GM18519 (cell line): ENCODE measurements around the gene CAPZB.
"Not testable (repeated sequence)": the region's sequence is repeated elsewhere in the genome, so short reads cannot be mapped to it uniquely, and the experiment has no call there.

Experiments used
- ATAC-seq: cut with Tn5 transposase; IDR thresholded peaks from one replicate; pipeline ENCODE4 v1.9.1; 2021; ENCODE audit warnings: mild to moderate bottlenecking, moderate library complexity; ENCODE audit not compliant: unreplicated experiment, low FRiP score

CAPZB gene

DNA sequence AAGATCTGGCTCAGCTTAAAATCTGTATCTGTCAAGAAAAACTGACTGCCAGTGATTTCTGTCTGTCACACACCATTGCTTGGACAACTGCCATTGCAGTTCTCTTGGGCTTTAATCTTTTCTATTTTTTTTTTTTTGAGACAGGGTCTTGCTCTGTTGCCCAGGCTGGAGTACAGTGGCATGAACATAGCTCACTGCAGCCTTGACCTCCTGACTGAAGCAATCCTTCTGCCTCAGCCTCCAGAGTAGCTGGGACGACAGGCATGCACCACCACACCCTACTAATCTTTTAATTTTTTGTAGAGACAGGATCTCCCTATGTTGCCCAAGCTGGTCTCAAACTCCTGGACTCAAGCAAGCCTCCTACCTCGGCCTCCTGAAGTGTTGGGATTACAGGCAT lies 14.5 kb upstream of the CAPZB start:
- not testable (repeated sequence) for ATAC-seq

DNA sequence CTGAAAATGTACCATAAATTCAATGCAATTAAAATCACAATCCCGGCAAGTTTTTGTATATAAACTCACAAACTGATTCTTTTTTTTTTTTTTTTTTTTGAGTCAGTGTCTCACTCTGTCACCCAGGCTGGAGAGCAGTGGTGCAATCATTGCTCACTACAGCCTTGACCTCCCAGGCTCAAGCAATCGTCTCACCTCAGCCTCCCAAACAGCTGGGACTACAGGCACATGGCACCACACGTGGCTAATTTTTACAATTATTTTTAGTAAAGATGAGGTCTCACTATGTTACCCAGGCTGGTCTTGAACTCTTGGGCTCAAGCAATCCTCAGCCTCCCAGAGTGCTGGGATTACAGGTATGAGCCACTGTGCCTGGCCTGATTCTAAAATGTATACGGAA lies 12.1 kb upstream of the CAPZB start:
- ATAC-seq: not testable (repeated sequence)

DNA sequence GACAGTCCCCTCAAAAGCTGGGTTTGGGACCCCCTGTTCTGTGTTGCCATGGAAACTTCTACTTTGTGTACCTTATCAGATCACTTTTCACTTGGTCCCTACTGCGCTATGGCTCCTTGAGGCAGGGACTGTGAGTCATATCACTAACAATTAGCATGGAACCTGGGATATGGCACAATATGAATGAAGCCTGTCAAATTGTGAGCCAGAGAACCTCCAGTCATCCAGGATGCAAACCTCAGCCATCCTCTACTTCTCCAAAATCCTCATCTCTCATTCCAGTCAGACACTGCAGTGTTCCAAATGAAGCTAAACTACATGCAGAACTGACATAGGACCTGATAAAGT lies 11.2 kb upstream of the CAPZB start:
- no peak for ATAC-seq

DNA sequence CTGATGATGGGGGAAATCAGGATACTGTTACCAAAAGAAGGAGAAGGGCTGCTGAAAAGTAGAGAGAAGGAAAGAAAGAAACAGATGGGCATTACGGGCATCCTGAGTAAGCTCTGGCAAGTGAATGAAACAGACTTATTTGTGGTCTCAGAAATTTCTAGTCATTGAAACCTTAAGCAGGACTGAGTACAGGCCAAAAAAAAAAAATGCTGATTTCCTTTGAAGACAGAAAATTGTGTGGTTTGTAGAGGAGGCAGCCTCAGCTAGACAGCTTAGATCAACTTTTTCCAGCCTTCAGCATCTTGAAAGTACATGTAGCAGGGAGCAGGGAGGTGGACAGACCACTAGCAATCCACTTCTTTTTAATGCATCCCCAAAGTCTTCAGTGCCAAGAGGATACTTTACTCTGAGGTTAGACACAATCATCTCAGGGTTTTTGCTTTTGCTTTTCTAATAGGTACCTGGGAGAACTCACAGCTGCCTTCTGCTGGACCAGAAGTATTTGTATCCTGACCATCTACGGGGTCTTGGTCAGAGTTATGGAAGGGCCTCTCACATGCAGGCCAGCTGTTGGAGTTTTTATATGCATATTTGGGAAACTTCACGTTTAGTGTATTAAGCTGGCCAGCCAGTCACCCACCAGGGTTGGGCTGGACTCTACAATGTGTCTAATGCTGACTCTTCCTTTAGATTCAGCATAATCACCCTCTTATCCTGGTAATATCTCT lies 10.6 kb upstream of the CAPZB start:
- no peak for ATAC-seq

DNA sequence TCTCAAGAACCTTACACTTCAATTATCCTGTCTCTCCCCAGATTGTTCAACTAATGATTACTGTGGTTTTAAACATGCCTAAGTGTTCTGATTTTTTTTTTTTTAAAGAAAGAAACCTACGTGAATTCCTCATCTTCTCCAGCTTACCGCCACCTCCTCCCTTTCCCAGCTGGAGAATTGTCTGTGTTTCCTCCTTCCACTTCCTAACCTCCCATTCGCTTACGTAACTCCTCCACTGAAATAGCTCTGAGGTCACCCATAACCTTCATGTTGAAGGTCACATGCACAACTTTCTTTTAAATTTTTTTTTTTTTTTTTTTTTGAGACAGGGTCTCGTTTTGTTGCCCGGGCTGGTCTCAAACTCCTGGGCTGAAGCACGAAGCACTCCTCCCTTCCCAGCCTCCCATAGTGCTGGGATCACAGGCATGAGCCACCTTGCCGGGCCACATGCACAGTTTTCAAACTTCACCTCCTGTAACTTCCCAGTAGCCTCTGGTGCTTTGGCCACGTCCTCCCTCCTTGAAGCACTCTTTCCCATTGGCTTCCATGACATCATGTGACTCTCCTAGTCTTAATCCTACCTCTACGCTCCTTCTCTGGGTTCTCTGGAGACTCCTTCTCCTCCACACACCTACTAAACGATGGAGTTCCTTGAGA lies 9.8 kb upstream of the CAPZB start:
- ATAC-seq: no peak

DNA sequence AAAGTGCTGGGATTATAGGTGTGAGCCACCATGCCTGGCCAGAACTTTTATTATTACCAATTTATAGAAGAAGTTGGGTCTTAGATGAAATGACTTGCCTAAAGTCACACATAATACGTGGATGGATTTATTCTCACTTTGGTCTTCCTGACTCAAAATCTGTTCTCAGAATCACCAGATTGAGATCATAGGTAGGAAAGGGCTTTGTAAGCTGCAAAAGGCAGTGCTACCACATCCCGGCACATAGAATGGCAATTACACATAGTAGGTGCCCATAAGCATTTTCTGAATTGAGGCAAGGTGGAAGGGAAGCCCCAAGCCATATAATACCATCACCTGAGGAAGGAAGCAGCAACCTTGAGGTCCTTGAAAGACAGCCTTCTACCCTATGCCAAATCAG lies 8.2 kb upstream of the CAPZB start:
- ATAC-seq: no peak

DNA sequence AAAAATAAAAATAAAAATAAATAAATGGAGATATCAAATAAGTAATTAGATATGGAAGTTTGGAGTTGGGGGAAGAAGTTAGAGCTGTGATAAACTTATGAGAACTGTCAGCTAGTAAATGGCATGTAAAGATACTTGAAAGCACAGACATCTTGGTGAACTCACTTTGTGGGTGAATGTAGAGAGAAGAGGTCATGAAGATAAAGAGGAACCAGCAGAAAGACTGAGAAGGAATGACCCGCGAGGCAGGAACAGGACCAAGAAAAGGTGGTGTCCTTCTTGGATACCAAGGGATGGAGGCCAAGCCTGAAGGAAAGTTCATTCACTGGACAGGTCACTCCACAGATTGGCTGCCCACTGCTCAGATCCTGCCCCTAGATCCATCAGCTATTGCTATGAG lies 4.7 kb upstream of the CAPZB start:
- no peak for ATAC-seq

DNA sequence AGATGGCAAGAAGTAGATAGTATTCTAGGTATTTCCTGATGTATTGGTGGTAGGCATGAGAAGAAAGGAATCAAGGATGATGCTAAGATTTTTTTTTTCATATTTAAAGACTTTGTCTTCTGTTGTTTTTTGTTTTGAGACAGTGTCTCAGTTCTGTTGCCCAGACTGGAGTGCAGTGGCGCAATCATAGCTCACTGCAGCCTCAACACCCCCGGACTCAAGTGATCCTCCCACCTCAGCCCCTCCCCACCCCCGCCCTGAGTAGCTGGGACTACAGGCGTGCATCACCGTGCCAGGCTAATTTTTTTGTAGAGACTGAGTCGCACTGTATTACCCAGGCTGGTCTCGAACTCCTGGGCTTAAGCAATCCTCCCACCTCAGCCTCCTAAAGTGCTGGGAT lies 2.8 kb upstream of the CAPZB start:
- ATAC-seq: no peak

DNA sequence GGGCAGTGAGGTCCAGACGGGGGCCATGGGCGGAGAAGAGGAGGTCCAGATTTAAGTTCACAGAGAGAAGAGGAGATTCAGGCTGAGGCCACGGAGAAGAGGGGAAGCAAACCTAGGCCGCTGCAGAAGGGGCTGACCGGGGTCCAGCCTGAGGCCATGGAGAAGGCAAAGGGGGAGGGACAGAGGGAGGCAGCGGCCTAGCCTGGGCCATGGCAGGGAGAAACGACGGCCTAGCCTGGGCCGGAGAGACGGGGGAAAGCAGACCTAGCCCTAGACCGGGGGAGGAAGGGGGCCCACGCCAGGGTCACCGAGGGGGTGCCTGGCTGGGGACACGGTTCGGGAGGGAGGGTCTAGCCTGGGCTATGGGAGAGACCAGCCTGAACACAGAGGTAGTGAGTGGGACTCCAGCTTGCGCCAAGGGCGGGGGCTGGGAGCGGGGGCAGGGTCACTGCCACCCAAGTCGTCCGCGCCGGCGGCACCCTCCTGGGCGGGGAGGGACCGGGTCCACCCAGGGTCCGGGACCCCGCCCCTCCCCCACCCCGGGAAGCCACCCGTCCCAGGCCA lies 459 bp downstream of the CAPZB start:
- peak; percentile 3 for ATAC-seq

DNA sequence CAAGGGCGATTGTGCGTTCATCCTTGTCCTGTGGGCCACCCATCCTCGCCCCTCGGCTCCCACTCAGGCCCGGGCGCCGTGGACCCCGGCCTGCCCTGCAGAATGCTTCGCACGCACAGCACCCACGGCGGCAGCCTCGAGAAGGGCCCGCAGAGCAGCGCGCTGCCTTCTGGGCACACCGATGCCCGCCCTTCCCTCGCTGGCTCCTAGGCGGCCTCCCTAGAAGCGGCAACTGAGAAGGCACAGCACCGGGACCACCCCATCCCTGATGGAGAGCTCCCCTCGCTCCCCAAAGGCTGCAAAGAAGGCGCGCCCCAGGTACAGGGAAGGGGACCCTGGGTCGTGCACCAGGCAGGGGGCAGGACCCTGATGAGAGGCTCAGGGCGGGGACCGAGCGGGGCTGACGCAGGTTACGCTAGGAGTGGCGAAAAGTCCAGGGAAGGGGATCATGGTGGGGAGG lies 971 bp downstream of the CAPZB start:
- ATAC-seq: no peak

DNA sequence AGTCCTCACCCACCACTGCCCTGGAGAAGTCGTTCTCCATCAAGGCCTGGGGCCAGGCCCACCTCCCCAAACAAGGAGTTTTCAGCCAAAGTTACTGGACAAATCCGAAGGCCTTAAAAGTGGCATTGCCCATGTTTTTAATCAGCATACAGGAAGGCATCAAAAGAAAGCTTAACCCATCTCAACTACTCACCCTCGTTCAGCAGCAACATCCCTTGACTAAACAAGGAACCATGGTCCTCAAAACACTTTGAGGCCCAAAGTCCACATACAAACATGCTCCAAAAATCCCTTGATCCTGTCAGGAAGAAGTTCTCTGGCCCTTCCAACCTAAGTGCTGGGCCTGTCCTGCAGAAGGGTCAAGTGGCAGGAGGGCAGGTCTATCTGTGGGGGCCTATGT lies 1.6 kb downstream of the CAPZB start:
- ATAC-seq: no peak

DNA sequence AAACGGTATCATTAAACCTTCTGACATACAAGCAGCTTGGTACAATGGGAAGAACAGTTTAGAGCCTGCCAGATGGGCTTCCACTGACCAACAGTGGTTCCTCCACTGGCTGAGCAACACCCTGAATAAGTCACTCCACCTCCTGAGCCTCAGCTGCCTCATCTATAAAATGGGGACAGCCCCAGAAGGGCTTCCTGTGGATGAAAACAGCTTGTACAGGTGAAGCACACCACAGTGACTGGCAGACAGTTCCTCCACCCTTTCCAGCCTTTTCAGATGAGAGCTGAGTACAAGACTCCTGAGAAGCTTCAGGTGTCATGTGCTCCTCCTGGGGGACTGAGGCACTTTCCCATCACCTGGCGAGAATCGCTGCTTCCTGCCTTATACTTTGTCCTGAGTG lies 2.1 kb downstream of the CAPZB start:
- no peak for ATAC-seq

DNA sequence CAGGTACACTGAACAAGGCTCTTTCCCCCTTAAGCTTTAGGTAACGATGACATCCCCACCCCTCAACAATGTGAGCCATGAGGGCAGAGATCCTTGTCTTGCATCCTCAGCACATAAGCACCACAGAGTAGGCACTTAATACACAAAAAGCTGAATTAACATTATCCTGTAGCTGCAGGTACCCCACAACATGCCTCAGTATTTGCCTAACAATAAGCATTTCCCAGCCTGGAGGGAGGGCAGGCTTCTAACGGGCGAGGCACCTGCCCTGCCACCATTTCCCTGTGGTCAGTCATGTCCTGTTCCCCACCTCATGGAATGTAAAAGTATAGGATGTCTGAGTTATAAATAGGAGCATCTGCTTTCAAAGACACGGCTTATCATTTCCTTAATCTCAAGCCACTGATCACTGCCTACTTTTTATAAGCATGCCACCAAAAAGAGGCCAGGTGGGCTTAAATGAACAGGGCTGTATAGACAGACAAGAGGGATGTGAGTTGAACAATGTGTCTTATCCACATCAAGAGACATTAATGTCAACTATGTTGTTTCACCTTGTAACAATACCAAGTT lies 3.4 kb downstream of the CAPZB start:
- ATAC-seq: no peak

DNA sequence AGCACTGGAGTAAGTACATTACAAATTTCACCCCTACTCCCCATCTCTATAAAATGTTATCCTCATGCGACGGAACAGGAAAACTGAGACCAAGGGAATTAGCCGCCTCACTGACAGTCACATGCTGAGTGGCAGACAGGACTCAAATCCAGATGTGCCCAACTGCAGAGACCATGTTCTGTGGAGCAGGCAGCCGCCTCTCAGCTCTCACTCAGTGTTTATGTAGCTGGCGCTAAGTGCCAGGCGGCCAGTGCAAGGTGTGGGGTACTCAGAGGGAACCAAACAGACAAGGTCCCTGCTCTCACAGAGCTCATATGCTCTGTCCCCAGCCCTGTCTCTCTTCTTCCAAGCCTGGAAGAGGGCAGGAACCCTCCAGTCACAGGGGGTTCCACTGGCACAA lies 5.1 kb downstream of the CAPZB start:
- no peak for ATAC-seq

DNA sequence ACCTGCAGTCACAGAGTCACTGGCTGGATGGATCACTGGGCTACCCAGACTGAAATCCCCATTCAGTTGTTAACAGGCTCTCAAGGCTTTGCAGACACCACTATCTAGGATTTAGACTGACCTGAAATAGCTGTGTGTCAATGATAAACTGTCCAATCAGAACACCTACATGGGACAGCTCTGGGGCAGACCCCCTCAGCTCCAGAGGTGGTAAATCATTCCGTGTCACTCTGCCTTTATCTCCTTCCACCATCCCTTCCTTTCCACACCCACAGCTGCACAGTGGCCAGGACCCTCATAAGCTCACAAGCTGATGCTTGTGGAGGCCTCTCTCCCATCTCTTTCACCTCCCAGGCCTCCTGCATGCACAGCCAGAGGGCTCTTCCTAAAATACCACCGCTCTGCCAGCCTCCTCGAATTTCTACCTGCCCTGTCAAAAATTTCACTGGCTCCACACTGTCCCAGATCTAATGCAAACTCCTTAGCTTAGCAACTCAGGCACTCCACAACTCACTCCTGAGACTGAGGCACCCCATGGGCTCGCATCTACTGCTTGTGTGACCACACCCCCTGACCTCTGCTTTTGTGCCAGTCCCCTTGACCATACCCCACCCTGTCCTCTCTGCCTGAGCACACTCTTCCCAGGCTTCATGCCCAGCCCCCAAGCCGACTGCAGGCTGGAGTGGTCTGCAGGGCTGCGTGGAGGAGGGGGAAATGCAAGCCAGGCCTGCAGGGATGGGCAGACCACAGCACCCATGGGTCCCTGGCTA lies 5.8 kb downstream of the CAPZB start:
- ATAC-seq: no peak

DNA sequence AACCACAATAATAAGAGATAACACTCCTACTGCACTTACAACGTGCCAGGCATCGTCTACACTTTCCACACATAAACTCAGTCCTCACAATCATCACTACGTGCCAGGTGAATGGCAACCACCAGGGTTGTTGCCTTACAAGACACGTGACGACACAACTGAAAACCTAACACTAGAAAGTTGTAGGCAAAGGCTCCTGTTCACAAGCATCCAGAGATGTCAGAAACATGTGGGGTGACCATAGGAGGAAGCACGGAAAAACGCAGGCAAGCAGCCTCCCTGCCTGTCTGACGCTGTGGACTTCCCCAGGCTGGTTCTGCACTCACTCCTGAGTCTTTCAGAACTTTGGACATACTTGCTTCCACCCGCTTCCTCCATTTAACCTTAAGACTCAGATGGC lies 7.0 kb downstream of the CAPZB start:
- ATAC-seq: no peak

DNA sequence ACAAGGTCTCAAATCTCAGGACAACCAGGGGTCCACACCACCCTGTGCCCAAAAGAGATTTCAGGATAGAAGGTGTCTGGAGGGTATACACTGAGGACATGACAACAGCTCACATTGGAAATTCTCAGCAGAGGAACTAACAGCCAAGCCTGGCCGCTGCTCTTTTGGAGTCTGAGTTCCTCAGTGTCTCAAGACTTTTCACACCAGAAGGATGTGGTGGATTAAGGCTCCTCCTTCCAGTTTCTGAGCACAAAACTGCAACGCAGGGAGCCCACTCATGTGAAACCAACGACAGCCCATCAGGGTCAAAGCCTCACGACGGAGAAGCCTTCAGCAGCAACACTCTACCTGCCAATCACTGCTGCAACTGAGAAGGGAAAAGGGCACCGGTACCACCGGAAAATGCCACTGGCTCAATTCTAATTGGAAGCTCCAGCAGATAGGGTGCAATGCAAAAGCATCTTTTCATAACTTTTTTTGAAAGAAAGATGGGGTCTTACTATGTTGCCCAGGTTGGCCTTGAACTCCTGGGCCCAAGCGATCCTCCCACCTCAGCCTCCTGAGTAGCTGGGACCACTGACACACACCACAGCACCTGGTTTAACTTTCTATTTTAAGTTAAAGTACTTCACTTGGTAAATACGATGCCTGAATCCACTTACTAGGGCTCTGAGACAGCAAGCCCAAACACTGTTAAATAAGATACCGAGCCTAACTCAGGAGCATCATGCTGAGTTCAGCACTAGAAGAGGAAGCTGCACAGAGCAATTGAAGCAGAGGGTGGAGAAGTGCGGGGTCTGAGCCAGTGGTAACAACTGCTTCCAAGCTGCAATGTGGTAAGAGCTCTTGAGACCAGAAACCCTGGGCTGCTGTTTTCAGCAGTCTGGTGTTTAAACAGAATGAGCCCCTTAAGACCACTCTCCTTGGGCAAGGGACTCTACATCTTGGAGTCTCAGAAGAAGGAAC lies 7.8 kb downstream of the CAPZB start:
- ATAC-seq: no peak

DNA sequence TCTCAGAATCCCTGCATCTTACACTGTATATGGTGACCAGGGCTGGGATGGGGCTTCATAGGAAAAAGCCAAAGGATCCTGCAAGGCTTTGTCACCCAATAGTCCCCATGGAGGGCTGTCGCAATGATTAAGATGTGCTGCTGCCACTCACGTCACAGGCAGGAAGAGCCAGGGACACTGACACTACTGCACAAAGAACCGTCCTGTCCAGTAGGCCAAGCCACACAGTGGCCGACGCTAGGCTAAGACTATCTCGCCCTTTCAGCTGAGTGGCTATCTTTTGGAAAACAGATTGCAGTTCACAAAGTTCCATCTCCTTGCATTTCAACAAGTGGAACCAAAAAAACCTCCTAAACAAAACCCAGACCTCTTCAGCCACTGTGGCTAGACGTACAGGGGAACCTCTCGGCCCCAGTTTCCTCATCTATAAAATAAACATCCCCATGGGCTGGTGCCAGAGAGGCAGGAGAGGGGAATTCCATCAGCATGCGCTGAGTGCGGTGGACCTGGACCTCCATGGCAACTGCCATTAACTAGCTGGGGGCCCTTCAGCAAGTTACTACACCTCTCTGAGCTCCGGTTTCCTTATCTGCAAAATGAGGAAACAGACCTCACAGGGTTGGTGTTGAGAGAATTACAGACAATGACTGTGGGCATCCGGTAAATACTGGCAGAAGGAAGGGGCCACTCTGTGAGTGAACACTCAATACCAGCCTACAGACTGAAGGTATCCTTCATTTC lies 8.7 kb downstream of the CAPZB start:
- no peak for ATAC-seq

DNA sequence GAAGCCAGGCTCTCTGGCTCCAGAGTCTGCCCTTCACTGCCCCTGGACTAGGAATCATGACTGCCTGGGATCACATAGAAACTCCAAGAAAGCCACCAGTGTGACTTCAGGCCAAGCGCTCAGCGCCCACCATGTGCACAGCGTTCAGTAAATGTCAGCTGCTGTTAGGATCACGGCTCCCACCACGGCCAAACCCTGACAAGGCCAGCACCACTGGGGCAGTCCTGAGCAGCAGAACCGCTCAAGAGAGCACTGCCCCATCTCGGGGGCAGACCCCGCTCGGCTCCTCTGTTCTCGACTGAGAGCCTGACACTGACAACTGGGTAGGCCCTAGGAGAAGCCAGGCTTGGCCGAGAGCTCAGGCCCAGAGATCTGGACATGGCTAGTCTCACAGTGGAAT lies 10.0 kb downstream of the CAPZB start:
- ATAC-seq: no peak
